GM21786 (cell line): Measurements from ENCODE around the gene GZMM.
A peak's percentile ranks its signal among the peaks of the same experiment; 100 is the strongest.

ENCODE experiments used
- ATAC-seq: cut with Tn5 transposase; IDR thresholded peaks from one replicate; pipeline ENCODE4 v1.9.1; 2021; ENCODE audit not compliant: unreplicated experiment

The GZMM gene

DNA sequence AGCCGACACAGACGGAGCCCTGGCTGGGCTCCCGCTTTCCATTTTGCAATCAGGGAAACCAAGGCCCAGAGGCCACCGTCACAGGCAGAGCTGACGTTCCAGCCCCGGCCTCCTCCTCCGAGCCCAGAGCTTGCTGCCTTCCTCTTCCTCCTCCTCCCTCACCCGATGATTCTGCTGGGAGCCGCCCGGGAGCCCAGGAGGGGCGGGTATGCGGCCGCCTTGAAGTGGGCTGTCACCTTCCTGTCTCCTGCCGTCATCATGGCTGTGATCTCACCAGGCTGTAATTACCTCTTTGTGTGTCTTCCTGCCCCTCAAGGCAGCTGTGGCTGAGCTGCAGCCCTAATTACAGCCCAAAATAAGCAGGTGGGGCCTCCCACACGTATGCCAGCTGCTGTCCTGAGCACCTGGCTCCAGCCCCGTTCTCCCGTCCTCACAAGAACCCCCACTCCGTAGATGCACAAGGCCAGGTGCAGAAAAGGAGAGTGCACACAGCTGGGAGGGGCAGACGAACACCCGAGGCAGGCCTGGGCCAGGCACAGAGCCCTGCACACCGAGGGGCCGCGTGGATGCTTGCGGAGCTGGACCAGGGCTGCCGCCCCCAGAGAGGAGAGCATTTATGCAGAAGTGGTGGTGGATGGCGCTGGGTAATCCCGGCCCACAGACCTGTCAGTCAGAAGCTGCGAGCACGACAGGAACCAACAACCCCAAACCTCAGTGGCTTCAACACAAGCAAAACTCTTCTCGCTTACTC, 32.6 kb upstream of the GZMM start:
- no peak for ATAC-seq

DNA sequence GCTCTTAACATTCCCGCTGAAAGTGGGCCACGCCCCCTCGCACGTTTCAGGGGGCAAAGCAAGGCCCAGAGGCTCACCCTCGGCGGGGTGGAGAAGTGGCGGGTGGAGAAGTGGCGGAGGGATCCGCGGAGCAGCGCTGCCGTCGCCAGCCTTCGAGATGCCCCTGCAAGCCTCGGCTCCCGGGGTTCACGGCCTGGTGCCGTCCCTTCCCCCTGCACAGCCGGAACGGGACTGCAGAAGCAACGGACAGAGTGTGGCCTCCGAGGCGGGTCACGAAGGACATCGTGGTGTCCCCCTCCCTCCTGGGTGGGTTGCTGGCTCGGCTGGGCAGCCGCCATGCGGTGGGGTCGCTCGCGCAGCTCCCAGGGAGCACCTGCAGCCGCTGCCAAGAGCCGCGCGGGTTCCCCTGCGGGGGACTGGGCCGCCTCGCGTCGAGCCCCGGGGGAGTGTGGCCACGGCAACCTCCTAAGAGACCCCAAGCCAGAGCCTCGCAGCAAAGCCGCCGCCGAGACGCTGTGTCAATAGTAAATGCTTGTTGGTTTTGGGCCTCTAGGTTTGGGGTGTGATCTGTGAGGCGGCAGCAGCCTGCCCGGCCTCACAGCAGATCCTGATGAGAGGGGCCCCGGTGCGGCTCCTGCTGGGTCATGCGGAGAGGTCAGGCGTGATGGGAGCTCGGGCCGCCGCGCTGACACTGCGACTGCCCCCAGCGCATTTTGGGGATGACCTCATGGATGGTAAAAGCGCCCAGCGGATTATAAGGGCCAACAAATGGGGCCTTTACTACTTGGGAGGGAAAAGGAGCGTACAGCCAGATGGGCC, 31.1 kb upstream of the GZMM start:
- no peak for ATAC-seq

DNA sequence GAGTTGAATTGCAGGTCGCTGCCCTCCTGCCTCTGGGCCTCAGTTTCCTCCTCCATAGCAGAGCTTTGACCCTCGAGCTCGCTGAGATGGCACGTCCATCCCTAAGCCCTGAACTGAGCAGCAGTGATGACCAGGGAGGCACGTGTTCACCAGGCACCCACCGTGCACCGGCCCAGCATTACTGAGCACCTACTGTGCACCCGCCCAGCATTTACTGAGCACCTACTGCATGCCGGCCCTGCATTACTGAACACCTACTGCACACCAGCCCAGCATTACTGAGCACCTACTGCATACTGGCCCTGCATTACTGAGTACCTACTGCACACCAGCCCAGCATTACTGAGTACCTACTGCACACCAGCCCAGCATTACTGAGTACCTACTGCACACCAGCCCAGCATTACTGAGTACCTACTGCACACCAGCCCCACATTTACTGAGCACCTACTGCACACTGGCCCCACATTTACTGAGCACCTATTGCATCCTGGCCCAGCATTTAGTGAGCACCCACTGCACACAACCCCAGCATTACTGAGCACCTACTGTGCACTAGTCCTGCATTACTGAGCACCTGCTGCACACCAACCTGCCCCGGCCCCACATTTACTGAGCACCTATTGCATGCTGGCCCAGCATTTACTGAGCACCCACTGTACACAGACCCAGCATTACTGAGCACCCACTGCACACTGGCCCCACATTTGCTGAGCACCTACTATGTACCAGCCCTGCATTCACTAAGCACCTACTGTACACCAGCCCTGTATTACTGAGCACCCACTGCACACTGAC, 30.3 kb upstream of the GZMM start:
- ATAC-seq = no peak

DNA sequence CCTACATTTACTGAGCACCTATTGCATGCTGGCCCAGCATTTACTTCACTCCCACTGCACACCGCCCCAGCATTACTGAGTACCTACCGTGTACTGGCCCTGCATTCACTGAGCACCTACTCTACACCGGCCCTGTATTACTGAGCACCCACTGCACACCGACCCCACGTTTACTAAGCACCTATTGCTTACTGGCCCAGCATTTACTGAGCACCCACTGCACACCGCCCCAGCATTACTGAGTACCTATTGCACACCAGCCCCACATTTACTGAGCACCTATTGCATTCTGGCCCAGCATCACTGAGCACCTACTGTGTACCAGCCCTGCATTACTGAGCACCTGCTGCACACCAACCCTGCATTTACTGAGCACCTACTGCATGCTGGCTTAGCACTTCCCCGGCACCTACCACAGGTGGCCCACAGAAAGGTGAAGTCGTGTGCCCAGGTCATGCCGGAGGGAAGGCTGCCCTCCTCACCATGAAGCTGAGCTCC, 29.6 kb upstream of the GZMM start:
- ATAC-seq = no peak

DNA sequence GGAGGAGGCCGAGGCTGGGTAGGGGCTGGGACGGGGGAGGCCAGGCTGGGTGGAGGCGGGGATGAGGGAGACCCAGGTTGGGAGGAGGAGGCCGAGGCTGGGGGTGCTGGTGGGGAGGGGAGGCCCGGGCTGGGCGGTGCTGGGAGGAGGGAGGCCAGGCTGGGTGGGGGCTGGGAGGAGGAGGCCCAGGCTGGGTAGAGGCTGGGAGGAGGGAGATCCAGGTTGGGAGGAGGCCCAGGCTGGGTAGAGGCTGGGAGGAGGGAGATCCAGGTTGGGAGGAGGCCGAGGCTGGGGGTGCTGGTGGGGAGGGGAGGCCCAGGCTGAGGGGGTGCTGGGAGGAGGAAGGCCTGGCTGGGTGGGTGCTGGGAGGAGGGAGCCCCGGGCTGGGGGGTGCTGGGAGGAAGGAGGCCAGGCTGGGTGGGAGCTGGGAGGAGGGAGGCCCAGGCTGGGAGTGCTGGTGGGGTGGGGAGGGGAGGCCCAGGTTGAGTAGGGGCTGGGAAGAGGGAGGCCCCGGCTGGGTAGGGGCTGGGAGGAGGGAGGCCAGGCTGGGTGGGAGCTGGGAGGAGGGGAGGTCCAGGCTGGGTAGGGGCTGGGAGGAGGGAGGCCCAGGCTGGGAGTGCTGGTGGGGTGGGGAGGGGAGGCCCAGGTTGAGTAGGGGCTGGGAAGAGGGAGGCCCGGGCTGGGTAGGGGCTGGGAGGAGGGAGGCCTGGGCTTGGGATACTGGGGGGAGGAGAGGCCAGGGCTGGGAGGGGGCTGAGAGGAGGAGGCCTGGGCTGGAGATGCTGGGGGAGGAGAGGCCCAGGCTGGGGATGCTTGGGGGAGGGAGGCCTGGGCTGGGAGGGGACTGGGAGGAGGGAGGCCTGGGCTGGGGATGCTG, 25.9 kb upstream of the GZMM start:
- ATAC-seq = no peak

DNA sequence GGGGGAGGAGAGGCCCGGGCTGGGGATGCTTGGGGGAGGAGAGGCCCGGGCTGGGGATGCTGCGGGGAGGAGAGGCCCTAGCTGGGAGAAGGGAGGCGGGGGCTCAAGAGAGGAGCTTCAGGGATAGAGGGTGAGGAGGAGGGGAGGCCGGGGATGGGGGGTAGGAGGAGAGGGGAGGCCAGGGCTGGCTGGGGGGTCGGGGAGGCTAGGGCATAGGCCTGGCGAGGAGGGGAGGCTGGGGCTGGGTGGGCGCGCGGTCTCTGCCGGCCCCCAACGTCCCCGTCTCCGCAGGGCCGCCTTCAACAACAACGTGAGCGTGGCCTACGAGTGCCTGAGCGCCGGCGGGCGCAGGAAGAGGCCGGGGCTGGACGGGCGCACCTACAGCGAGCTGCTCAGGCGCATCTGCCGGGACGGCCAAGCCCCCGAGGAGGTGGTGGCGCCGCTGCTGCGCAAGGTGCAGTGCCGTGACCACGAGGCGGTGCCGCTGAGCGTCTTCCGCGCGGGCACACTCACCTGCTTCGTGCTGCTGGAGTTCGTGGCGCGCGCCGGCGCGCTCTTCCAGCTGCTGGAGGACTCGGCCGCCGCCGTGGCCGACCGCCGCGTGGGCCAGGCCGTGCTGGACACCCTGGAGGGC, 25.1 kb upstream of the GZMM start:
- no peak for ATAC-seq

DNA sequence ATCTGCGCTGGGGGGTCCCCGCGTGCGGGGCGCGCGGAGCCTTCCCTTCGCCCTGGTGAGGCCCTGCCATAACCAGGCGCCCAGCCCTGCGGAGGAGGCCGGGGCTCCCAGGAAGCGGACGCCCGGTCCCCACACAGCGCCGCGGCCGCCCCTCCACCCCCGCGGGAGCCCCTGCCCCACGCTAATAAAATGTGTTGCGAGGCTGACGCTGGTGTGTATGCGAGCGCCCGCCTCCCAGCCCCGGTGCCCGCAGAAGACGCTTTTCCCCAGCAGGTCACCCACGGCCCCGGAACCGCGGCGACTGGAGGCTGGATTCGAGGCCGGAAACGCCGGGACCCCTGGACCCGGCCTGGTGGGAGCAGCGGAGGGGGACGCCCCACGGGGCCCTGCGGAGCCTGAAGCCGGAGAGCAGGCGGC, 24.4 kb upstream of the GZMM start:
- ATAC-seq = no peak

DNA sequence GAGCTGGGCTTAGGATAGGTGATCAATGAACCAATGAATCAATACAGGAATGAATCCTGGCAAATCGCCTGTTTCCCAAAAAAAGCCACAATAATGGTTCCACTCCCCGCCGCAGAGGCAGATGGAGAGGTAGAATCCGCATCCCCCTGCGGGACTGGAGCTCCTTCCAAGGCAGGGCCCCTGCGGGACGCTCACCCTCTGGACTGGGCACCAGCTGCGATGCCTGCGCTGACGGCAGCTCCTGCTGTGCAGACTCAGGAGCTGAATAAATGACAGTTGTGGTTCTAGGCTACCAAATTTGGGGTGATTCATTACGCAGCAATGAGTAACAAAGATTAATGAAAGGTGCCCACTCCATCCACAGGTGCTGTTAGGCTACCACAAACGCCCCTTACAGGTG, 21.1 kb upstream of the GZMM start:
- ATAC-seq = no peak

DNA sequence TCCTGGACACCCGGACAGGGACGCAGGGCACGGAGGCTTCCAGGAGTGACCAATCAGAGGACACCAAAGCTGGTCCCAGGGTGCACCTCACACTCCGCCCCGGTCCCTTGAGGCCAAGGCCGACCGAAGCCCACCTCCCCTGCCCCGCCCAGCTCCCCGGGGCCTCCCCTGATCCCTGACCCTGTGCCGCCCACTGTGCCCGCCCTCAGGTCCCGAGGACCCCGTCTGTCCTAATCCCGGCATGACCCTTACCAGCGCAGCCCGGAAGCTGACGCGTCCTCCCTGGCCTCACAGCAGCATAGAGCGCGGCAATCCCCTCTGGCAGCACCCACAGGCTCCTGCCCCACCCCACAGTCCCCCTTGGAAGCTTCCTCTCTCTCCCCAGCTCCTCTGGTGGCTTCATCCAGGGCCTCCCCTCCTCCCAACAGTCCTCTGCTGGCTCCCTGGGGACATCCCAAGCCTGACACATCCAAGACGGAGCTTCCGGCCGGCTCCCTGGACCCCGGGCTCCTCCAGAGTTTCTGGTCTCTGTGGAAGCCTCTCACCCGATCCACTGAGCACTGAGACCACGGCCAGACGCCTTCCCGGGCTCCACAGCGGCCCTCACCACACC, 19.7 kb upstream of the GZMM start:
- ATAC-seq = no peak

DNA sequence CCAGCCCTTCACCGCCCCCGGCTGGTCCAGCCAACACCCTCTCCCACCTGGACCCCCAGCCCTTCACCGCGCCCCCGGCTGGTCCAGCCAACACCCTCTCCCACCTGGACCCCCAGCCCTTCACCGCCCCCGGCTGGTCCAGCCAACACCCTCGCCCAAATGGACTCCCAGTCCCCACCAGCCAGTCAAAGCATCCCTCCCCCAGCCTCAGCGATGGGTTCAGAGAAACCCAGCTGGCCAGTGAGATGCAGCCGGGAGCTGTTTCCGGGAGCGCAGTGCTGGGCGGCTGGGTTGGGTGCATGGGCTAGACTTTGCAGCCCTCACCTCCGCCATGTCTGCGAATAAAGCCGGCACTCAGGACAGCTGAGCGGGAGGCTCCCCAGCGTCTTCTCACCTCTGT, 18.8 kb upstream of the GZMM start:
- no peak for ATAC-seq

DNA sequence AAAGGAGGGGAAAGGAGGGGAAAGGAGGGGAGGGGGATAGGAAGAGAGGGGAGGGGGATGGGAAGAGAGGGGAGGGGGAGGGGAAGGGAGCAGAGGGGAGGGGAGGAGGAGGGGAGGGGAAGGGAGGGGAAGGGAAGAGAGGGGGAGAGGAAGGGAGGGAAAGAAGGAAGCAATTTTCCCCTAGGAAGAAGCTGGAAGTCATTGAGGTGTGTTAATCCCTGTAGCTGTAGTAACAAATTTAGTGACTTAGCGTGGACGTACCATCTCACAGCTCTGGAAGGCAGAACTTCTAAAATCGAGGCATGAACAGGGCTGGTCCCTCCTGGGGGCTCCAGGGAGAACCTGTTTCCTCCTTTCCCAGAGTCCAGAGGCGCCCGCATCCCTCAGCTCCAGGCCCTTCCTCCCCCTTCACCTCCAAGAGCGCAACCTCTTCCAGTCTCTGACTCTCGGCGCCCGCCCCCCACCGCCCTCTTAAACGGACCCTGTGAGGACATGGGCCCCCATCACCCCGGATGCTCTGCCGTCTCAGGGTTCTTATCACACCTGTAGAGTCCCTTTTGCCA, 17.9 kb upstream of the GZMM start:
- ATAC-seq = no peak

DNA sequence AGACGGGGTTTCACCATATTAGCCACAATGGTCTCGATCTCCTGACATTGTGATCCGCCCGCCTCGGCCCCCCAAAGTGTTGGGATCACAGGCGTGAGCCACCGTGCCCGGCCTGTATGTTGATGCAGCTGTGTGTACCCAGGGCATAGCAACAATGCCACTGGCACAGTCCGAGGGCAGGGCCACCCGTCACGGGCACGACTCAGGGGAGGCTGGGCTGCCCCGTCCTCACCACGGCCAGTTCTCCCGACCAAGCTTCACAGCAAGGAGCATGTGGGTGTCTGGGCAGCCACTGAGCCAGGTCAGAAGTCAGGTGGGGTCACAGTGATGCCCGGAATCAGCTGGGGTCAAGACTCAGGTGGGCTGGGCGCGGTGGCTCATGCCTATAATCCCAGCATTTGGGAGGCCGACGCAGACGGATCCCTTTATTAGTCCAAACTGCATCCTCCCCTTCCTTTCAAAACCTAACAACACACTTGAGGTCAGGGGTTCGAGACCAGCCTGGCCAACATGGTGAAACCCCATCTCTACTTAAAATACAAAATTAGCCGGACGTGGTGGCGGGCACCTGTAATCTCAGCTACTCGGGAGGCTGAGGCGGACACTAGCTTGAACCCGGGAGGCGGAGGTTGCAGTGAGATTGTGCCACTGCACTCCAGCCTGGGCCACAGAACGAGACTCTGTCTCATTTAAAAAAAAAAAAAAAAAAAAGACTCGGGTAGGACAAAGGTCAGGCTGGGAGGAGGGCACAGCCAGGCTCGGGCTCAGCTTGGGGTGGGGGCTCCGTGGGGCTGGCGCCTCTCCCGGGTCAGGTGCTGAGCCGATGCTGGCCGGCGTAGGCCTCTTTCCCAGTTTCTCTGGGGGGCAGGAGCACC, 13.5 kb upstream of the GZMM start:
- ATAC-seq = no peak

DNA sequence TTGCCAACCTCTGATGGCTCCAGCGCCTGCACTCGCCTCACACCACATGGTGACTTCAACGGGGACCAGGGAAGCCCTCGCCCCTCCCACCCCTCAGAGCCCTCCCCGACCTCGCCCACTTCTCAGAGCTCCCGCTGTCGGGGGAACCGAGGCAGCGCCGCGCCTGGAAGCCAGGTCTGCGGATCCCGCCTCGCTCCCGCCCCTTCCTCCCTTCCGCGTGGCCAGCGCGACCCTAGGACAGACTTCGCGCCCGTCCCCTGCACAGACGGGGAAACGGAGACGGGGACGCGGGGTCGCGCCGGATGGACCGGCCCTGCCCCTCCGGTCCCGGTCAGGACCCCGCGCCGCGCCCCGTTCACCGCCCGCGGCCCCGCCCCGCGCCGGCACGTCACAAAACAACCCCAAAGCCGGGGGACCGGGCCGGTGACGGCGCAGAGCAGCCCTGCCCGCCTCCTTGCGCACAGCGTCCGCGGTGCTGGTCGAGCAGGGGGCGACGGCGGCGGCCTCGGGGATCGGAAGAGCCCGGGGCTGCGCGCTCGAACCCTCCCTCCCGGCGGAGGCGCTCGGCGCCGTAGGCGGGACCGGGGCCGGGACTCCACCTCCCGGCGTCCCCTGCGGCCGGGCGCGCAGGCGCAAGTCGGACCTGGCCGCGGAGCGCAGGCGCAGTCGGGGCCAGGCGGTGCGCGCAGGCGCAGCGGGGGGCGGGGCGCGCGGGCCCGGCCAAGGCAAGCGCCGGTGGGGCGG, 12.7 kb upstream of the GZMM start:
- peak; percentile 56 for ATAC-seq

DNA sequence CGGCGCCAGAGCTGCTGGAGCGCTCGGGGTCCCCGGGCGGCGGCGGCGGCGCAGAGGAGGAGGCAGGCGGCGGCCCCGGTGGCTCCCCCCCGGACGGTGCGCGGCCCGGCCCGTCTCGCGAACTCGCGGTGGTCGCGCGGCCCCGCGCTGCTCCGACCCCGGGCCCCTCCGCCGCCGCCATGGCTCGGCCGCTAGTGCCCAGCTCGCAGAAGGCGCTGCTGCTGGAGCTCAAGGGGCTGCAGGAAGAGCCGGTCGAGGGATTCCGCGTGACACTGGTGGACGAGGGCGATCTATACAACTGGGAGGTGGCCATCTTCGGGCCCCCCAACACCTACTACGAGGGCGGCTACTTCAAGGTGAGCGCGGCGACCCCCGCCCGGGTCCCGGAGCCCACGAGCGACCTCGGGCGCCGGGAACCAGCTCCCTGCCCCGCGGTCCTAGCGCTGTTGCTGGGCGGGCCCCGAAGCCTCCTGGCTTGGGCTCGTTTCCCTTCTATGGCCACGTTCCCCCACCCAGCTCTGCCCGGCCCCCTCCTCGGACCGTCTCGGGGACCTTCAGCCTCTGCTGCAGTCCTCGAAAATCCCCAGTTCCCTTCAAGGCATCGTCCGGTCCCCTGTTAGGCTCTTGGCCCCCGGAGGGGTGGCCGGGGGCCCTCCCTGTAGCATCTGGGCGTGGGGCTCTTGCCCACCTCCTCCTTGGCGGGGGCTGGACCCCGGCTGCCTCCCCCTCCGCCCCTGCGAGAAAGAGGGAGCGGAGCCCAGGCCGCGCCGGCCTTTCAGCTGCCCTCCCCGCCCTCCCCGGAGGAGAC, 11.9 kb upstream of the GZMM start, which contains the start of gene CDC34:
Gene CDC34 (plus strand): TSS at position 8 of the 808 bp plus-strand sequence. CDS start 172 bp downstream, at position 180.
- ATAC-seq = no peak

DNA sequence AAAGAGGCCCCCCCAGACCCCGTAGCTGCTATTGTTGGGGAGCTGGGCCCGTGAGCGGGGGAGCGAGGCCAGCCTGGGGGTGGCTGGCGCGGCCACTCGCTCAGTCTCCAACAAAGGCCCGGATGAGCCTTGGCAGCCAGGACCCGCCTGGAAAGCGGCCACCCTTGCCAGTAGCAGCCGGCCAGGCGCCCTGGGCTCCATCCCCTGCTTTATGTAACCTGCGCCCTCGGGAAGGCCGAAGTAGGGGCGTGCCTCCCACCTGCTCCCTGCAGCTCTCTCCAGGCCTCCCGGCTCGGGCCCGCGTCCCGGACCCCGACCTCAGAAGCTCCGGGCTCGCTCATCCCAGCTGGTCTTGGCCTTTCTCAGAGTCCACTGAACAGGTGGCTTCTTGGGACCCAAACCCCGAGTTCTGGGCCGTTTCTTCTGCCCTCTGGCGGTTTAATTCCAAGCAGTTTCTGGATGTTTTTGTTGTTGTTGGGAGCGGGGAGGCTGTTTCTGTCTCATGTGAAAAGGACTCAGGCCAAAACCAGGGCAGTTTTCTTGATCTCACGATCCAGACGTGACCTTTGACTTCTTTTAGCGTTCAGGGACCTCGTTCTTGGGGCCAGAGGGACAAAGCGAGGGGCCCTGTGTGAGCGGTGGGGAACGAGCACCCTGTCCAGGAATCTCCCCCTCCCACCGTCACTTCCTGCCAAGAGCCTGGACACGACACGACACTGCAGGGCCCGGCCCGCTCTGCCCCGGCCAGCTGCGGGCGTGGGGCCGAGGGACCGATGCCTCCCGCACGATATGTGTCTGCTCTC, 11.1 kb upstream of the GZMM start:
- ATAC-seq = no peak
